MV-4-11 (cell line): ENCODE results near the gene TRPM3.
"Not testable (repeated sequence)": the region's sequence is repeated elsewhere in the genome, so short reads cannot be mapped to it uniquely, and the experiment has no call there.

Experiments
- DNase-seq: peaks from one replicate; lab custom pipeline; 2025; lab: John Stamatoyannopoulos, UW

The TRPM3 gene

GRCh38 chr9:70656281-70656680 lies 465.1 kb downstream of the TRPM3 start:
- DNase-seq = no peak

DNA sequence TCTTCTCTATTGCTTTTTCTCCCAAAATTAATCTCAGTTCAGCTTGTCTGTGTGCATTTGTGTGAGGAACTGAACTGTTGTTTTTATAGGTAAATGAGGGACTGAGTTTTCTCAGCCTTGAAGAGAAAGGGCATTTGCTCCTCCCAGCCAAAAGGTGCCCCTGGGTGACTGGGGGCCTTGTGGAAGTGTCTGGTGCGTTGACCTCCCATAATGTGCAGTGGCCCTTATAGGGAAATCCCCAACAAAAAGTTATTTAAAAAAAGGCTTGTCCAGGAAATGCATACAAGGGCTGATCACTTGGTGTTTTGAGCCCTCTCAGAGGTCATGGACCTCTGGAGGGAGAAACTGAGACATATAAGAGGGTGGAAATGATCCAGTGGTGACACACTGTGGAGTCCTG lies 467.3 kb downstream of the TRPM3 start:
- DNase-seq = no peak

DNA sequence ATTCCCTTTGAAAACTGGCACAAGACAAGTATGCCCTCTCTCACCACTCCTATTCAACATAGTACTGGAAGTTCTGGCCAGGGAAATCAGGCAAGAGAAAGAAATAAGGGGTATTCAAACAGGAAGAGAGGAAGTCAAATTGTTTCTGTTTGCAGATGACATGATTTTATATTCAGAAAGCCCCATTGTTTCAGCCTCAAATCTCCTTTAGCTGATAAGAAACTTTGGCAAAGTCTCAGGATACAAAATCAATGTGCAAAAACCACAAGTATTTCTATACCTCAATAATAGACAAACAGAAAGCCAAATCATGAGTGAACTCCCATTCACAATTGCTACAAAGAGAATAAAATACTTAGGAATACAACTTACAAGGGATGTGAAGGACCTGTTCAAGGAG lies 476.8 kb downstream of the TRPM3 start:
- not testable (repeated sequence) for DNase-seq

DNA sequence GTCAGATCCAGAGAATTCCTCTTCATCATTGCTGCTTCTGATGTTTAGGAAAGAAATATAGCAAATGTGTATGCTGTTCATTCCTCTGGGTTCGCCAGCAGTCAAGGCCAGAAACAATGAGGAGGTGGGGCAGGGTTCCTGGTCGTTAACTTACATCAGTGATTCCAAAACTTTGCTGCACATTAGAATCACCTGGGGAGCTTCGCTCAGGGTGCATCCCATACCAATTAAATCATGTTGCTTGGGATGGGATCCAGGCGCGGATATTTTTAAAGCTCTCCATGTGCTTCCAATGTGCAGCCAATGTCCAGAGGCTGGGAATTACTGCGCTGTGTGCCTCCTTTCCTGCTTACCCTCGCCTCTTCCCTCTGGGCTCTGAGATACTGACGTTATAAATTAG lies 479.1 kb downstream of the TRPM3 start:
- DNase-seq = no peak

DNA sequence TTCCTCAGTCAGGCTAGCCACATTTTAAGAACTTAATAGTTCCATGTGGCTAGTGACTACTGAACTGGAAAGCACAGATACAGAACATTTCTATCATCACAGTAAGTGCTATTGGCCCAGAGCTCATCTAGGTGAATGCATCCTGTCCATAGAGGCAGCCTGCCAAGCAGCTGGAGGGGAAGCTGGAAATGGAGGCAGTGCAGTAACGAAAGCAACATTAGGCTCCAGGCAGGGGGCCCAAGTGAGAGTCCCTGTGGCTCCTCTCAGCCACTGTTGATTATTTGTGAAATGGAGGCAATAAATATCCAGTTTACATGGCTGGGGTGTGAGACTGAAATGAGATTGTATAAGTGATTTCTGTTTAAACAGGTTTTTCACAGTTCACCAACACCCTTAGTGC lies 479.8 kb downstream of the TRPM3 start:
- no peak for DNase-seq

- DNase-seq = no peak
These were observed 480.4 kb downstream of the TRPM3 start for GRCh38 chr9:70641031-70641430.

DNA sequence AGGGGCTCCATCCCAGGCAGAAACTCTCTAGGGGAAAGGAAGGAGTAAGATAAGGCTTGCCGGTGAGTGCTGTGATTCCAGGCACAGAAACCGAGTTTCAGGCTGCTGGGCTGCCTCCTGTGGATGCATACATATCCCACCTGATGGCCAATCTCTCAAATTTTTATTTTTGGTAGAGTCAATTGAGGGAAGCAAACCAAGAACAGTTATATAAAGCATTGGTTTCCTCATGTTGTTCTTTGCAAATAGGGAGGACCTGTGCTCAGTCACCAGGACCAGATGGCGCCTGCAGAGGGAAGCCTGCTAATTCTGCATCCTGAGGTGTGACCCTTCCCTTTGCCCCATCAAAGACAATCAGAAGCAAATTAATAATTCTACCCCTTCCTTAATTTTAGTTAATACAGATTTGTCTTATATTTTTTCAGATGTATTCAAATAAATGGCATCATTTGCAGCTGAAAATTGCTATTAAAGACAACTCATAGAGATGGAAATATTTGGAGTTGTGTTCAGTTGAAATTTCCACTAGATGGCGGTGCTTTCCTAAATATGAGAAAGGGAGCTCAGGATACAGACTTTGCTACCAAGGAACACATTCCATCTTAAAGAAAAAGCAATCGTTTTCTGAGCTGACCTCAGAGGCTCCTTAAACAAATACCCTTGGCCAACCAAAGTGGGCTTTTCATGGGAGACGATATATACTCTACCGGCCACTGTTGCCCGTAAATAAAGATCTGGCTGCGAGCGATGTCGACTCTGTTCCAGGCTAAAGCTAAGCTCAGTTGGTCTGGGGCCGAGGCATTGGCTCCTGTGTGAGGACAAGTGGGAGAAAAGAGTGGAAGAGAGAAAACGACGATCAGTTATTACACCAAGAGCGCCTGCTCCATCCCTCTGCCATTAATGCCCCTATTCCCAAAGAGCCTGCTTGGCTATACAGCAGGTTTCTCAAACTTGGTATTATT lies 481.3 kb downstream of the TRPM3 start:
- DNase-seq = no peak

- DNase-seq = no peak
These were observed 485.6 kb downstream of the TRPM3 start for GRCh38 chr9:70635790-70636189.

DNA sequence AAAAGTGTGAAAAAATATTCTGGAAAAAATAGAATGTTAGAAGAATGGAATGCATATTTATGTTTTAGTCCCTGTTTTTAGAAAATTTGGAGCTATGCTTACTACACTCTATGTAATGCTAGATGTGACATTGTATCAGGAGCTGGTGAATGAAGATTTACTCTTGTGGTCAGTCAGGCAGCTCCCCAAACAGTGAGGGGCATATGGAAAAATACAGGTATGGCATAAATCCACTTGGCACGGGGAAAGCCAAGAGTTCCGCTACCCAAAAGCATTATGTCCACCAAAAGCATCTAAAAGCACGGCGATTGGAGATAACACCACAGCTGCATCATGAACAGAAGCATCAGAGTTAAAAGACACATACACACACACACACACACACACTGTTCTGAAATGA lies 486.7 kb downstream of the TRPM3 start:
- DNase-seq = no peak

DNA sequence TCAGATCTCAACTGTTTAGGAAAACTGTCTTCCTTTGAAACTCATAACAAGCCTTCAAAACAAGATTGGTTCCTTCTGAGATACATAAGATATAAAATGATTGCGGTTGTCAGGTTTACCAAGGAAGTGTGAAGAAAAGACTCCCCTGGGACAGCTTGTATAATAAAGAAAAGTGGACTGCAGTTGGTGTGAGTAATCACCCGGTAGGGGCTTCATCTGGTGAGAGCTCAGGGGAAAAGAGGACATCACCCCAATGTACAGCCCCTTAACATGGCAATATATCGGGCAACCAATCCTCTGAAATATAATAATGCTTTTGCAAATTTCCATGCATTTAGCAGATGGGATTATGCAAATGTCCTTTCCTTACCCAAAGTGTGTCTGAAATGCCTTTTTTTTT lies 490.4 kb downstream of the TRPM3 start:
- DNase-seq = no peak

DNA sequence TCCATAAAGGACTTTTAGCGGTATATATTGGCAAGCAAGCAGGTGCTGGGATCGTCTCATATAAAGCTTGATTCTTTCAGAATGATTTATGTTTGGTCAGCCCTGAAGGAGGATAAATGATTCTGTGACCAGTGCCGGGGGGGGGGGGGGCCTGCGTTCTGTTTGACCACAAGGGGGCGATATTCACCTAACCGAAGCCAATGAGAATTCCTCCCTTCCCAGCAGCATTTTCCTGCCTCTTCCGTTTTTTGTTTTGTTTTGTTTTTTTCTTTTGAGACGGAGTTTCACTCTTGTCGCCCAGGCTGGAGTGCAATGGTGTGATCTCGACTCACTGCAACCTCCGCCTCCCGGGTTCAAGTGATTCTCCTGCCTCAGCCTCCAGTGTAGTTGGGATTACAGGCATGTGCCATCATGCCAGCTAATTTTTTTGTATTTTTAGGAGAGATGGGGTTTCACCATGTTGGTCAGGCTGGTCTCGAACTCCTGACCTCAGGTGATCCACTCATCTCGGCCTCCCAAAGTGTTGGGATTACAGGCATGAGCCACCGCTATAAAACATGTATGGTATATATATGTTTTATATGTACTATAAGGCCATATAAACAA lies 492.2 kb downstream of the TRPM3 start:
- DNase-seq = not testable (repeated sequence)

DNA sequence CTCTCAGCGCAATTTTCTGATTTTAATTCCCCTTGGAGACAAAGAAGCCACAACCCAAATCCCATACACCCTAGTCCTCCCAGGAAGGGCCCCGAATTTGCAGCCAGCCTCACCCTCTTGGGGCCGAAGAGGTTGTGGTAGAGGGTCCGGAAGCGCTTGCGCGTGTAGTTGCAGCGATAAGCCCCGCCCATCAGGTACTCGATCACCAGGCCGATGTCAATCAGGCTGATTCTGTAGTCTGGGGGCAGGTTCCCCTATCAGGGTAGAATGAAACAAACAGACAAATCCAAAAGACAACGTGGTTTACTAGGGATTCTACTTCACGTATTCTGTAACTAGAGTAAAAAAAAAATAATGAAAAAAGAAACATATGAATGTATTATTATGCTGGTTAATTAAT lies 496.3 kb downstream of the TRPM3 start:
- DNase-seq = no peak

DNA sequence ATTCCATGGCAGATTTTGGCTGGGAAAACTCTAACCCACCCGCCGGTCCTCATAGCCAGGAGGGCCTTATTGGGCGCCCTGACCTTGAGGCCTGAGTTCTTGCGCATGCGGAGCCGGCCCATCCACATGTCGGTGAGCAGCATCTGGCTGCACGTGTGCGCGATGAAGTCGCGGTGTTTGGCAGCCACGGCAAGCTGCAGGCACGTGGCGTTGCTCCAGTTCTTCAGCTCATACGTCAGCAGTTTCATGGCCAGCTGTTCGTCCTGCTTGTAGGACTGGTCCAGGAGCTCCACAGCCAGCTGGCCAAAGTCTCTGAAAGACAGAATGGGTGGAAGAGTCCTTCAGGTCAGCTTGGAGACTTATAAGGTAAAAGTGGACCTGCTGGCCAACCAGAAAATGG lies 502.6 kb downstream of the TRPM3 start:
- DNase-seq = no peak

DNA sequence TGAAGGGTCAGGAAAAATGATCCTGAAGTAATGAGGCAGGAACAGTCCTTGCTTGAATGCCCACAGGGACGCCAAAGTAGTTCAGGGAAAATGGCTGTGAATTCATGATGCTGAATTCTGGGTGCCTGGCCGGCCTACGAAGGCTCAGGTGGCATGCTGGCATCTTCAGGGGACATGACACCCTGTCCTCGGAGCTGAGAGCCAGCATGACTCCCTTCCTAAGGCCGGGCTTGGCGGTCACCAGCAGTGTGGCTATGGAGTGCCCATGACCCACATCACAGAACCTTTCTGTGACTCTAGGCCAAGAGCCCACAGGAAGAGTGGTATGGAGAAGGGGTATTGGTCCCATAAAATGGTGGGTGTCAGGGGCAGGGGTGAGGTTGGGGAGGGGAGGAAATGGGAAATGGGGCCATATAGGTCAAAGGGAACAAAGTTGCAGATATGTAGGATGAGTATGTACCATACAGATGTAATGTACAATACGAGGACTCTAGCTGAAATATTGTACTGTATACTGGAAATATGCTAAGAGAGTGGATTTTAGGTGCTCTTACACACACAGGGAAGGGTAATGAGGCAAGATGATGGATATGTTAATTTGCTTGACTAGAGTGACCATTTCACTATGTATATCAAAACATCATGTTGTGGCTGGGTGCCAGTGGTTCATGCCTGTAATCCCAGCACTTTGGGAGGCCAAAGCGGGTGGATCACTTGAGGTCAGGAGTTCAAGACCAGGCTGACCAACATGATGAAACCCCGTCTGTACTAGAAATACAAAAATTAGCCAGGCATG lies 504.2 kb downstream of the TRPM3 start:
- DNase-seq = no peak

DNA sequence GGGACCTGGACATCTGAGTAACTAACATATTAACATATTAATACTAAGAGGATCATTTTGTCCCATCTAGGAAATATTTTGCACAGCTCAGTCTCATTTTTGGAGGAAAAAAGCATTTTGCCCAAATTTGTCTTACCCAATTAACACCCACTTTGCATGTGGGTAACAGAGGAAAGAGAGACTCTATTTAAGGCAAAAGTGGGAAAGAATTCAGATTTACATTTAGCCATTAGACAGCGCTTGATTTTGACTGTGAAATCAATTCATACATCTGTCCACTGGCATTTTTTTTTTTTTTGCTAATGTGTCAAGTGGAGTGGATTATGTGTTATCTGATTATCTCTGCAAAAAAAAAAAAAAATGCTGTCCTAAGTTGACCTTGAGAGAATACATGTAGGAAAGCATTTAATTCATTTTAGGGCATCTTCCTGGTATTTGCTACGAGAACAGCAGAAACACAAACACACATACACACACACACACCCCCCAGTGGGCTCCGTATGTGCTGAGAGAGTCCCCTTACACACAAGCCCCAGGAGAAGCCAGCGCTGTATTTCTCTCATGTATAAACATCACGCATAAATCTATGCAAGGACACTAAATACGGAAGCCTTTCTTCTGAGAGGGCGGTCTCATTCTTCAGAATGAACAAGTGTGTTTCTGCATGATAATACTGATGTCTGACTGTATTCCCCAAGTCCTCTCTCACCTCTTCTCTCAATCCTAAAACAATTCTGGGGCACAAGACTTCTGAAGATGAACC lies 505.0 kb downstream of the TRPM3 start:
- no peak for DNase-seq

- DNase-seq = no peak
These were observed 505.8 kb downstream of the TRPM3 start for GRCh38 chr9:70615464-70616138.

- no peak for DNase-seq
These were observed 506.5 kb downstream of the TRPM3 start for GRCh38 chr9:70614786-70615463.

- DNase-seq = no peak
These were observed 508.2 kb downstream of the TRPM3 start for GRCh38 chr9:70613024-70613768.

DNA sequence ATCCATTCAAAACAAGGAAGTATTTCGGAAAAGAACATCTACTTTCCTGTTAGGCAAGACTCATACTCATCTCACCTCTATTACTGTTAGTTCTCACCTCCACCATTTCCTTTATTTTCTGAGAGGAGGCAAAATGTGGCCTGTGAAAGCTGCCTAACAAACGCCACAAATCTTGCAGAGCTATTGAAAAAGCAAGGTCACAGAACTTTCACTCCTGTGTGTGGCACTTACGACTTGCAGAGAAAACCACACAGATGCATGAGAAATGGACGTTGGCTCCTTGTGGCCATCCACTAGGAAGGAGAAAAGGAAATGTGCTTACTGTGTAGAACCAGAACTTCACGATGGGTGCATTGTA lies 511.2 kb downstream of the TRPM3 start:
- DNase-seq = no peak
